H1 (cell line): Measurements from ENCODE around the gene FTCDNL1. TPM values are rescaled to one million over a fixed set of nuclear protein-coding genes. Genes with fewer than 3 reads are reported as not detected.

Source experiments
- CTCF ChIA-PET: fragments of 300-600 bp; sonication (Branson Sonifier 250); formaldehyde crosslinking; loops from one replicate; lab custom pipeline; 2021; ENCODE audit not compliant: partially characterized antibody; lab: Charles Lee
- POLR2A ChIA-PET: fragments of 300-600 bp; sonication (Branson Sonifier 250); formaldehyde crosslinking; loops from one replicate; lab custom pipeline; 2021; ENCODE audit warnings: inconsistent platforms; ENCODE audit not compliant: partially characterized antibody; lab: Charles Lee
- DNase-seq, 2 experiments: peaks; one replicate each; pipeline versions ENCODE4 v3.0.0 to v3.0.0-alpha.2; 2010 to 2022; ENCODE audit warnings: low spot score in 2 of 2, low read depth in 1 of 2, mixed read lengths in 1 of 2
- FAIRE-seq: peaks from 2 replicates; lab custom pipeline; 2011; peaks lifted over from hg19 to GRCh38; lab: Jason Lieb, UNC
- H2AFZ ChIP-seq: 2 replicates; pipeline ENCODE4 v1.8.1; 2012; ENCODE audit warnings: low read length, inconsistent platforms
- H2AK5ac ChIP-seq: 2 replicates; pipeline ENCODE4 v1.6.1; 2013; ENCODE audit warnings: low read depth, low read length
- H2BK120ac ChIP-seq: replicated peaks from 2 replicates; pipeline ENCODE3; 2013; ENCODE audit warnings: low read depth, low read length, inconsistent platforms
- H2BK12ac ChIP-seq: 2 replicates; pipeline ENCODE4 v1.6.1; 2013; ENCODE audit warnings: low read depth, low read length
- H2BK15ac ChIP-seq: 2 replicates; pipeline ENCODE4 v1.6.1; 2013; ENCODE audit warnings: low read length
- H2BK20ac ChIP-seq: 2 replicates; pipeline ENCODE4 v1.6.1; 2013; ENCODE audit warnings: low read length
- H2BK5ac ChIP-seq: 2 replicates; pipeline ENCODE4 v1.6.1; 2013; ENCODE audit warnings: low read depth, low read length
- H3K14ac ChIP-seq: 2 replicates; pipeline ENCODE4 v1.6.1; 2013; ENCODE audit warnings: inconsistent platforms; ENCODE audit not compliant: insufficient read length
- H3K18ac ChIP-seq: 2 replicates; pipeline ENCODE4 v1.6.1; 2013; ENCODE audit warnings: low read length; ENCODE audit errors: extremely low read depth
- H3K23ac ChIP-seq: 2 replicates; pipeline ENCODE4 v1.6.1; 2013; ENCODE audit warnings: inconsistent platforms; ENCODE audit not compliant: insufficient read length
- H3K23me2 ChIP-seq: 2 replicates; pipeline ENCODE4 v1.6.1; 2013; ENCODE audit warnings: low read depth, low read length
- H3K27ac ChIP-seq: 2 replicates; pipeline ENCODE4 v1.6.1; 2011; ENCODE audit warnings: low read depth, low read length, inconsistent platforms
- H3K27me3 ChIP-seq, 4 experiments: replicated peaks in 1 of 4; 1 replicate in 1 of 4; 2 replicates in 3 of 4; pipeline versions ENCODE4 v1.6.1 to v1.8.1; 2011 to 2013; ENCODE audit warnings: low read length in 3 of 4, mild to moderate bottlenecking in 3 of 4, inconsistent platforms in 2 of 4, mixed read lengths in 2 of 4, moderate library complexity in 1 of 4; ENCODE audit not compliant: control insufficient read depth in 3 of 4, insufficient read depth in 3 of 4; ENCODE audit errors: extremely low read depth in 1 of 4
- H3K36me3 ChIP-seq, 4 experiments: 2 replicates each; pipeline versions ENCODE4 v1.6.1 to v1.8.1; 2011 to 2013; ENCODE audit warnings: mild to moderate bottlenecking in 4 of 4, low read length in 3 of 4, moderate library complexity in 2 of 4, control low read depth in 1 of 4, inconsistent platforms in 1 of 4; ENCODE audit not compliant: insufficient read depth in 4 of 4, control insufficient read depth in 2 of 4
- H3K4ac ChIP-seq: replicated peaks from 2 replicates; pipeline ENCODE3; 2013; ENCODE audit warnings: low read length, low read depth, mixed read lengths, inconsistent platforms; ENCODE audit not compliant: insufficient read length
- H3K4me1 ChIP-seq, 4 experiments: replicated peaks in 1 of 4; 1 replicate in 1 of 4; 2 replicates in 3 of 4; pipeline versions ENCODE4 v1.6.1 to v1.8.1; 2011 to 2013; ENCODE audit warnings: low read length in 3 of 4, inconsistent platforms in 2 of 4, mixed read lengths in 1 of 4; ENCODE audit not compliant: insufficient read depth in 4 of 4, control insufficient read depth in 3 of 4
- H3K4me2 ChIP-seq, 2 experiments: 2 replicates each; pipeline versions ENCODE4 v1.6.1 to v1.8.1; 2011 to 2013; ENCODE audit warnings: low read depth in 2 of 2, low read length in 2 of 2, control low read depth in 1 of 2, inconsistent platforms in 1 of 2, mild to moderate bottlenecking in 1 of 2; ENCODE audit not compliant: insufficient read depth in 1 of 2
- H3K4me3 ChIP-seq, 4 experiments: fragments of 200-600, 300-600 bp in 1 of 4; sonication (generic), shearing (Covaris generic), sonication (Bioruptor Twin) in 1 of 4; 2 replicates each; pipeline versions ENCODE4 v1.5.1 to v1.8.1; 2011 to 2016; ENCODE audit warnings: low read length in 4 of 4, low read depth in 3 of 4, control low read depth in 2 of 4, inconsistent platforms in 2 of 4, mild to moderate bottlenecking in 2 of 4, mixed read lengths in 1 of 4, moderate library complexity in 1 of 4; ENCODE audit not compliant: insufficient read depth in 2 of 4; ENCODE audit errors: extremely low read depth in 1 of 4
- H3K56ac ChIP-seq: replicated peaks from 2 replicates; pipeline ENCODE3; 2013; ENCODE audit warnings: low read depth, mild to moderate bottlenecking, mixed read lengths, low read length, inconsistent platforms; ENCODE audit not compliant: insufficient read length
- H3K79me1 ChIP-seq: 2 replicates; pipeline ENCODE4 v1.6.1; 2013; ENCODE audit warnings: low read depth, low read length, control low read depth
- H3K79me2 ChIP-seq, 2 experiments: 2 replicates each; pipeline versions ENCODE4 v1.6.1 to v1.8.1; 2012 to 2013; ENCODE audit warnings: low read length in 2 of 2, mild to moderate bottlenecking in 2 of 2, inconsistent platforms in 1 of 2; ENCODE audit not compliant: insufficient read depth in 2 of 2, control insufficient read depth in 1 of 2
- H3K9ac ChIP-seq, 4 experiments: replicated peaks in 1 of 4; 1 replicate in 1 of 4; 2 replicates in 3 of 4; pipeline versions ENCODE4 v1.6.1 to v1.8.1; 2011 to 2013; ENCODE audit warnings: low read depth in 3 of 4, low read length in 3 of 4, control low read depth in 2 of 4, mild to moderate bottlenecking in 2 of 4, moderate library complexity in 2 of 4, inconsistent platforms in 1 of 4; ENCODE audit errors: extremely low read depth in 1 of 4
- H3K9me3 ChIP-seq, 2 experiments: 2 replicates each; pipeline versions ENCODE4 v1.6.1 to v1.8.1; 2012 to 2013; ENCODE audit warnings: mild to moderate bottlenecking in 2 of 2, moderate library complexity in 2 of 2, control low read depth in 1 of 2, inconsistent platforms in 1 of 2, low read depth in 1 of 2, low read length in 1 of 2, mixed read lengths in 1 of 2; ENCODE audit not compliant: insufficient read depth in 2 of 2
- H4K20me1 ChIP-seq, 2 experiments: replicated peaks in 1 of 2; 2 replicates each; pipeline versions ENCODE3 to v1.8.1; 2011 to 2013; ENCODE audit warnings: inconsistent platforms in 2 of 2, low read length in 2 of 2, mild to moderate bottlenecking in 1 of 2; ENCODE audit not compliant: insufficient read depth in 2 of 2, control insufficient read depth in 1 of 2
- H4K5ac ChIP-seq: 2 replicates; pipeline ENCODE4 v1.6.1; 2013; ENCODE audit warnings: low read length, low read depth, mixed read lengths, inconsistent platforms; ENCODE audit not compliant: insufficient read length
- H4K8ac ChIP-seq: 2 replicates; pipeline ENCODE4 v1.8.0; 2013; ENCODE audit warnings: mild to moderate bottlenecking, moderate library complexity, low read length, inconsistent platforms; ENCODE audit not compliant: insufficient read depth; ENCODE audit errors: extremely low read depth
- H4K91ac ChIP-seq: replicated peaks from 2 replicates; pipeline ENCODE3; 2013; ENCODE audit warnings: low read length, mixed read lengths, inconsistent platforms; ENCODE audit not compliant: insufficient read length
- BRCA1 ChIP-seq: IDR thresholded peaks from 2 replicates; pipeline ENCODE4 v1.6.1; 2012; ENCODE audit warnings: low read depth, low read length, improper control_type of control experiment
- EZH2 ChIP-seq: fragments of 200-600 bp; sonication (generic); IDR thresholded peaks from 2 replicates; pipeline ENCODE4 v1.7.1; 2012; ENCODE audit warnings: low read depth, mild to moderate bottlenecking, moderate library complexity, low read length, inconsistent platforms; ENCODE audit not compliant: severe bottlenecking
- JUND ChIP-seq: IDR thresholded peaks from 2 replicates; pipeline ENCODE4 v1.6.1; 2011; ENCODE audit warnings: mild to moderate bottlenecking, improper control_type of control experiment, low read length
- KDM4A ChIP-seq: IDR thresholded peaks from one replicate; pipeline ENCODE4 v1.7.1; 2012; ENCODE audit warnings: low read depth, mild to moderate bottlenecking, moderate library complexity, low read length, inconsistent platforms; ENCODE audit not compliant: severe bottlenecking
- NANOG ChIP-seq: IDR thresholded peaks from 2 replicates; pipeline ENCODE4 v1.6.1; 2011; ENCODE audit warnings: low read length, low read depth, mild to moderate bottlenecking, inconsistent platforms; ENCODE audit not compliant: insufficient read depth, poor library complexity, severe bottlenecking
- NRF1 ChIP-seq: IDR thresholded peaks from 2 replicates; pipeline ENCODE4 v1.6.1; 2011; ENCODE audit warnings: mild to moderate bottlenecking, low read depth, low read length, improper control_type of control experiment
- RBBP5 ChIP-seq: IDR thresholded peaks from 2 replicates; pipeline ENCODE4 v1.7.1; 2012; ENCODE audit warnings: low read depth, mild to moderate bottlenecking, inconsistent platforms, low read length, moderate library complexity, borderline replicate concordance
- TAF1 ChIP-seq: IDR thresholded peaks from 2 replicates; pipeline ENCODE4 v1.6.1; 2011; ENCODE audit warnings: mild to moderate bottlenecking, low read depth, low read length
- WGBS, 2 experiments: shearing (Covaris generic) in 1 of 2; methylation state at CpG; one replicate each; pipeline versions ENCODE4 v1.1.6 to v1.1.7; 2013 to 2015; ENCODE audit warnings: low lambda C conversion rate in 2 of 2, mixed read lengths in 2 of 2, inconsistent platforms in 1 of 2, low coverage in 1 of 2, missing lambda C conversion rate in 1 of 2; ENCODE audit not compliant: insufficient replicate concordance in 2 of 2, insufficient coverage in 1 of 2, insufficient read length in 1 of 2; ENCODE audit errors: extremely low coverage in 1 of 2, missing lambda C conversion rate in 1 of 2; 5-methylcytosine and 5-hydroxymethylcytosine counted together
- long read RNA-seq, 2 experiments: library from RNA in 1 of 2; library from capped mRNA in 1 of 2; stranded (forward); transcript quantifications; one replicate each; pipeline ENCODE4 v2.0.0, GENCODE V29; 2021; ENCODE audit warnings: inconsistent platforms in 1 of 2
- polyA minus RNA-seq, 3 experiments: library from RNA; depleted of rRNA, polyadenylated mRNA; stranded (reverse); fragments of >200 nt; gene quantifications; 1 replicate in 2 of 3; 2 replicates in 1 of 3; pipeline ENCODE4 v1.2.3, GENCODE V29; 2011
- polyA plus RNA-seq, 7 experiments: library from polyadenylated mRNA; depleted of rRNA in 3 of 7; stranded (reverse) in 5 of 7; unstranded in 2 of 7; fragments of >200 nt in 5 of 7; fragments of 200-250 nt in 2 of 7; gene quantifications; 1 replicate in 5 of 7; 2 replicates in 1 of 7; 4 replicates in 1 of 7; pipeline versions ENCODE4 v1.2.1 to v1.2.3, GENCODE V29; 2011 to 2013; ENCODE audit warnings: missing spikeins in 2 of 7, mixed read lengths in 2 of 7
- total RNA-seq: library from RNA; stranded (reverse); fragmentation: NEBNext Ultra II Directional; extraction: Animal tissue kit (Norgen Biotek cat#: 25700); gene quantifications from 2 replicates; pipeline ENCODE4 v1.2.1, GENCODE V29; 2021

The FTCDNL1 gene
- 0.61 and 0.97 TPM in 2 replicates for total RNA-seq
- polyA plus RNA-seq (2011; rRNA removed) = 0.38 and 0.41 TPM in 2 replicates
- polyA plus RNA-seq (2011; cell fraction: cytosol; rRNA removed) = 0.65 TPM
- 0.47 TPM for polyA plus RNA-seq (2011; cell fraction: nucleus; rRNA removed)
- polyA plus RNA-seq (2012, experiment 1 of 2) = 0.25 to 1.3 TPM (median 0.64 TPM) in 4 replicates
- 0.25 TPM for polyA plus RNA-seq (2012, experiment 2 of 2)
- polyA plus RNA-seq (2013, experiment 1 of 2) = 0.77 TPM
- polyA plus RNA-seq (2013, experiment 2 of 2) = 0.55 TPM
- polyA minus RNA-seq (2011; rRNA and poly(A)+ RNA removed) = 1.8 and 4.0 TPM in 2 replicates
- 2.5 TPM for polyA minus RNA-seq (2011; cell fraction: cytosol; rRNA and poly(A)+ RNA removed)
- 4.2 TPM for polyA minus RNA-seq (2011; cell fraction: nucleus; rRNA and poly(A)+ RNA removed)
- long read RNA-seq, experiment 1 = 0 reads
- long read RNA-seq, experiment 2 = 0 reads

GRCh38 chr2:199850718-199851500 lies at the start of gene FTCDNL1:
Gene FTCDNL1 (minus strand): TSS chr2:199851192. CDS start chr2:199848962, 2,230 bp downstream.
- Histone ChIP-seq H3K27me3 (peaks cover 0 to 2% (median under 1%) of the 10 kb centered on the region in 4 experiments; a peak in 2 of 7 replicates), H3K4me2 (peak within 1 kb of the TSS; percentile 79 to 86), H3K18ac (peak within 1 kb of the TSS; percentile 36), H3K4me3 (peak within 1 kb of the TSS; percentile 56 to 81 (median 66)), H3K56ac (peak within 1 kb of the TSS; percentile 66), H2BK15ac (no peak within 1 kb of the TSS), H3K4me1 (peaks cover 0 to 6% (median 3%) of the 10 kb centered on the region in 4 experiments; a peak in 3 of 7 replicates), H2AK5ac (no peak within 1 kb of the TSS), H3K9ac (peak within 1 kb of the TSS; percentile 41 to 83 (median 56); a peak in 6 of 7 replicates), H3K23ac (no peak within 1 kb of the TSS), H3K14ac (no peak within 1 kb of the TSS), H4K5ac (peak within 1 kb of the TSS; percentile 48), H2AFZ (peak within 1 kb of the TSS; percentile 85), H2BK20ac (0 out of 2 replicates have a peak within 1 kb of the TSS, but pooled peaks have one; percentile 13), H2BK5ac (no peak within 1 kb of the TSS), H3K4ac (peak within 1 kb of the TSS; percentile 70), H4K20me1 (no peaks in the 10 kb centered on the region), H4K91ac (peak within 1 kb of the TSS; percentile 67), H3K79me1 (no peaks in the 10 kb centered on the region), H3K9me3 (no peaks in the 10 kb centered on the region), H2BK12ac (peak within 1 kb of the TSS; percentile 32; the same call in 1 of the 2 replicates), H3K36me3 (no peaks in the 10 kb centered on the region), H3K79me2 (no peaks in the 10 kb centered on the region), H3K23me2 (peaks cover 2% of the 10 kb centered on the region; the same call in 1 of the 2 replicates), H2BK120ac (peak within 1 kb of the TSS; percentile 13), H4K8ac (peak within 1 kb of the TSS; percentile 86), H3K27ac (no peak within 1 kb of the TSS)
- DNase-seq = peak in 1 of 2 experiments; percentile 81
- POLR2A ChIA-PET = interaction anchor here (0.6 to 1.9 kb wide), 3 partner anchors 12 to 391 kb away, joined by 3 to 8 read pairs (median 3); no protein-coding TSS in a partner anchor
- WGBS, 2 experiments = 4% methylated on average over 32 of the region's 80 CpGs; no CpG with 5 or more reads in 1 of the 2 experiments
- CTCF ChIA-PET = interaction anchor here (0.6 to 1.4 kb wide), 7 partner anchors 8 to 251 kb away, joined by 3 to 5 read pairs (median 3); no protein-coding TSS in a partner anchor
- FAIRE-seq = peak; percentile 13
- TF ChIP-seq KDM4A = peak; percentile 97
- peak; percentile 40 for TF ChIP-seq EZH2
- 0 out of 2 replicates have a peak, but pooled peaks have one; percentile 31 for TF ChIP-seq TAF1
- TF ChIP-seq RBBP5 = peak; percentile 78; the same call in 1 of the 2 replicates
- no peak for TF ChIP-seq JUND
- TF ChIP-seq NANOG = no peak
- no peak for TF ChIP-seq NRF1
- peak; percentile 37; the same call in 1 of the 2 replicates for TF ChIP-seq BRCA1
